Caco-2 (cell line): ENCODE results near the gene SLC51B. TPM values are rescaled to one million over a fixed set of nuclear protein-coding genes. Genes with fewer than 3 reads are reported as not detected.

ENCODE experiments used
- BruUV-seq: library from RNA; stranded (reverse); fragments of 400-500 nt; replicated peaks from 2 replicates; lab custom pipeline; 2021; lab: Mats Ljungman, UMichigan
- CTCF ChIA-PET: fragments of 300-600 bp; sonication (Branson Sonifier 250); formaldehyde crosslinking; loops from one replicate; lab custom pipeline; 2022; ENCODE audit warnings: antibody characterized with exemption; lab: Charles Lee
- POLR2A ChIA-PET: fragments of 300-600 bp; sonication (Branson Sonifier 250); formaldehyde crosslinking; loops from one replicate; lab custom pipeline; 2022; ENCODE audit warnings: antibody characterized with exemption; lab: Charles Lee
- DNase-seq, 2 experiments: peaks; one replicate each; pipeline versions ENCODE4 v3.0.0 to v3.0.0-alpha.2; 2020 to 2022
- H3K27me3 ChIP-seq: replicated peaks from 2 replicates; pipeline ENCODE4 v1.6.0; 2011; ENCODE audit warnings: low read length; ENCODE audit not compliant: control insufficient read depth, insufficient read depth
- H3K36me3 ChIP-seq: 2 replicates; pipeline ENCODE4 v1.5.1; 2011; ENCODE audit warnings: low read length; ENCODE audit not compliant: control insufficient read depth, insufficient read depth
- H3K4me1 ChIP-seq: fragments of 250-450 bp; sonication (Bioruptor Pico); 2 replicates; pipeline ENCODE4 v1.5.1; 2020; ENCODE audit warnings: mild to moderate bottlenecking
- H3K4me3 ChIP-seq: 2 replicates; pipeline ENCODE4 v1.5.1; 2011; ENCODE audit warnings: low read depth, mild to moderate bottlenecking, control low read depth, low read length
- H3K9me3 ChIP-seq: fragments of 250-450 bp; sonication (Bioruptor Pico); 2 replicates; pipeline ENCODE4 v1.5.1; 2020; ENCODE audit warnings: mild to moderate bottlenecking, moderate library complexity
- H3K27ac Mint-ChIP-seq: one replicate; pipeline ENCODE4 v1.8.0; 2022; ENCODE audit warnings: mixed read lengths; ENCODE audit not compliant: unreplicated experiment
- H3K27me3 Mint-ChIP-seq: one replicate; pipeline ENCODE4 v1.8.0; 2022; ENCODE audit warnings: mixed read lengths; ENCODE audit not compliant: insufficient read depth, unreplicated experiment
- H3K36me3 Mint-ChIP-seq: one replicate; pipeline ENCODE4 v1.8.0; 2022; ENCODE audit warnings: mild to moderate bottlenecking, mixed read lengths; ENCODE audit not compliant: insufficient read depth, unreplicated experiment
- H3K4me1 Mint-ChIP-seq: one replicate; pipeline ENCODE4 v1.8.0; 2022; ENCODE audit warnings: low read depth, mixed read lengths; ENCODE audit not compliant: unreplicated experiment
- H3K4me3 Mint-ChIP-seq: one replicate; pipeline ENCODE4 v1.8.0; 2022; ENCODE audit warnings: mild to moderate bottlenecking, moderate library complexity, mixed read lengths; ENCODE audit not compliant: unreplicated experiment
- H3K9me3 Mint-ChIP-seq: one replicate; pipeline ENCODE4 v1.8.0; 2022; ENCODE audit warnings: mixed read lengths; ENCODE audit not compliant: unreplicated experiment
- intact Hi-C: fragments of 100-400 bp; cut with micrococcal nuclease; formaldehyde crosslinking; loops from one replicate; pipeline ENCODE4 v1.10.0; 2022; ENCODE audit not compliant: unreplicated experiment
- total RNA-seq: library from RNA; stranded (reverse); gene quantifications from 2 replicates; pipeline ENCODE4 v1.2.3, GENCODE V29; 2022
- TF ChIP-seq, protein P1 (sequence below), 2 experiments: fragments of 200-600 bp in 1 of 2; IDR thresholded peaks; 1 replicate in 1 of 2; 2 replicates in 1 of 2; pipeline versions ENCODE4 v1.5.1 to v1.8.0; 2011 to 2022; ENCODE audit warnings: antibody characterized with exemption in 1 of 2, control low read depth in 1 of 2, inconsistent platforms in 1 of 2, low read depth in 1 of 2, low read length in 1 of 2, mild to moderate bottlenecking in 1 of 2, moderate library complexity in 1 of 2; ENCODE audit not compliant: insufficient read depth in 1 of 2, severe bottlenecking in 1 of 2, unreplicated experiment in 1 of 2

SLC51B gene
- total RNA-seq, 1 experiment from 2014 or later = 15.4 TPM

DNA sequence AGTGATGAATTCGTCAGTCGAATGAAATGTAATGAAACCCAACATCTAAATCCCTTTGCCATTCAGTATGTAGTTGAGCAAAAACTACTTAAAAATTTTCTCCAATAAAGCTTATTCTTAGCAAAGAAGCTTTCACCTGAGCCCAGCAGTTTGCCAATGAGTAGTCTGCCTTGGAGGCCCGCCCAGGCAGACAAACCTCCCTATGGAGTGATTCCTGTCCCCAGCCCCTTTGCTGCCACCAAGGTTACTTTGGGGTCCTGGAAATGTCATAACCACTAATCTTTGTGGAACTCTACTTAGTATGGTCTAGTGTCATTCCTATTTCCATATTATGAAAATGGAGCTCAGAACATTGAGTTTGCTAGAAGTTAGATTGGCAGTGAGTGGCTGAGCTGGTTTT is 57.7 kb downstream of the SLC51B start:
- H3K4me3 Mint-ChIP-seq = no peak overlapping the region
- H3K36me3 Mint-ChIP-seq = peaks cover 28% of the 10 kb centered on the region
- peaks cover 6% of the 10 kb centered on the region for H3K4me1 Mint-ChIP-seq
- no TSS peak for BruUV-seq
- Histone ChIP-seq H3K4me1 (no peaks in the 10 kb centered on the region), H3K36me3 (no peaks in the 10 kb centered on the region; the same call in 1 of the 2 replicates), H3K27me3 (no peaks in the 10 kb centered on the region), H3K4me3 (no peak overlapping the region), H3K9me3 (no peaks in the 10 kb centered on the region)
- ChIA-PET POLR2A (no interaction called here), CTCF (interaction anchor here (1.2 to 3.1 kb wide), 3 partner anchors 15 to 68 kb away, joined by 4 to 65 read pairs (median 37); no protein-coding TSS in a partner anchor)
- TF ChIP-seq, protein P1, sequence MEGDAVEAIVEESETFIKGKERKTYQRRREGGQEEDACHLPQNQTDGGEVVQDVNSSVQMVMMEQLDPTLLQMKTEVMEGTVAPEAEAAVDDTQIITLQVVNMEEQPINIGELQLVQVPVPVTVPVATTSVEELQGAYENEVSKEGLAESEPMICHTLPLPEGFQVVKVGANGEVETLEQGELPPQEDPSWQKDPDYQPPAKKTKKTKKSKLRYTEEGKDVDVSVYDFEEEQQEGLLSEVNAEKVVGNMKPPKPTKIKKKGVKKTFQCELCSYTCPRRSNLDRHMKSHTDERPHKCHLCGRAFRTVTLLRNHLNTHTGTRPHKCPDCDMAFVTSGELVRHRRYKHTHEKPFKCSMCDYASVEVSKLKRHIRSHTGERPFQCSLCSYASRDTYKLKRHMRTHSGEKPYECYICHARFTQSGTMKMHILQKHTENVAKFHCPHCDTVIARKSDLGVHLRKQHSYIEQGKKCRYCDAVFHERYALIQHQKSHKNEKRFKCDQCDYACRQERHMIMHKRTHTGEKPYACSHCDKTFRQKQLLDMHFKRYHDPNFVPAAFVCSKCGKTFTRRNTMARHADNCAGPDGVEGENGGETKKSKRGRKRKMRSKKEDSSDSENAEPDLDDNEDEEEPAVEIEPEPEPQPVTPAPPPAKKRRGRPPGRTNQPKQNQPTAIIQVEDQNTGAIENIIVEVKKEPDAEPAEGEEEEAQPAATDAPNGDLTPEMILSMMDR (IDR thresholded peaks at IDR 0.05; ENCODE audit: insufficient read depth in 1 of 2, low read depth in 1 of 2, low read length in 1 of 2, severe bottlenecking in 1 of 2, unreplicated experiment in 1 of 2) = no peak
- no peaks in the 10 kb centered on the region for H3K9me3 Mint-ChIP-seq
- intact Hi-C loops = no loop called here
- no peak overlapping the region for H3K27ac Mint-ChIP-seq
- no peak for DNase-seq
- no peaks in the 10 kb centered on the region for H3K27me3 Mint-ChIP-seq

Other genes with a start within 250 kb of the SLC51B start
- gene PIF1, start 219.7 kb upstream of the SLC51B start, total RNA-seq = 45.8 and 47.9 TPM in 2 replicates
- gene PLEKHO2, start 203.5 kb upstream of the SLC51B start, total RNA-seq = 4.5 and 4.9 TPM in 2 replicates
- gene ANKDD1A, start 133.5 kb upstream of the SLC51B start, total RNA-seq = 1.3 and 1.6 TPM in 2 replicates
- 69.4 and 72.9 TPM in 2 replicates for gene SPG21, start 55.5 kb upstream of the SLC51B start, total RNA-seq
- 24.7 and 29.9 TPM in 2 replicates for gene MTFMT, start 15.7 kb upstream of the SLC51B start, total RNA-seq
- gene RASL12, start 22.6 kb downstream of the SLC51B start, total RNA-seq = 6.0 and 6.4 TPM in 2 replicates
- not detected in 2 replicates for gene KBTBD13, start 31.4 kb downstream of the SLC51B start, total RNA-seq
- gene UBAP1L, start 69.8 kb downstream of the SLC51B start, total RNA-seq = 2.2 and 2.7 TPM in 2 replicates
- 26.2 and 32.6 TPM in 2 replicates for gene PDCD7, start 88.4 kb downstream of the SLC51B start, total RNA-seq
- 51.4 and 59.4 TPM in 2 replicates for gene CLPX, start 140.0 kb downstream of the SLC51B start, total RNA-seq
- gene CILP, start 166.1 kb downstream of the SLC51B start, total RNA-seq = not detected in 2 replicates
- gene PARP16, start 241.5 kb downstream of the SLC51B start, total RNA-seq = 6.9 and 9.5 TPM in 2 replicates